ENCODE data around the gene NEK2. TPM values are rescaled to one million over a fixed set of nuclear protein-coding genes. Genes with fewer than 3 reads are reported as not detected.

NEK2 gene
- total RNA-seq, 1 donor from 2014 or later, result 28.0 TPM

DNA sequence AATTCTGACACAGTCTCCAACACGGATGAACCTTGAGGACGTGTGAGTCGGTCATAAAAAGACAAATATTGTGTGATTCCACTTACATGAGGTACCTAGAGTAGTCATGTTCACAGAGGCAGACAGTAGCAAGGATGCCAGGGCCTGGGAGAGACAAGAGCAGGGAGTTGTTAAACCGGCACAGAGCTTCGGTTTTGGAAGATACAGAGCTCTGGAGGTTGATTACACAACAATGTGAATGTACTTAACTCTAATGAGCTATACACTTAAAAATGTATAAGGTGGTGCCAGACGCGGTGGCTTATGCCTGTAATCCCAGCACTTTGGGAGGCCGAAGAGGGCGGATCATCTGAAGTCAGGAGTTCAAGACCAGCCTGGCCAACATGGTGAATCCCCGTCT, 37.8 kb upstream of the NEK2 start:
- no peak overlapping the region for H3K4me3 ChIP-seq (ENCODE audit: low read depth, low read length)
- no peak for DNase-seq (ENCODE audit: low read depth)
- TF ChIP-seq, protein P1, sequence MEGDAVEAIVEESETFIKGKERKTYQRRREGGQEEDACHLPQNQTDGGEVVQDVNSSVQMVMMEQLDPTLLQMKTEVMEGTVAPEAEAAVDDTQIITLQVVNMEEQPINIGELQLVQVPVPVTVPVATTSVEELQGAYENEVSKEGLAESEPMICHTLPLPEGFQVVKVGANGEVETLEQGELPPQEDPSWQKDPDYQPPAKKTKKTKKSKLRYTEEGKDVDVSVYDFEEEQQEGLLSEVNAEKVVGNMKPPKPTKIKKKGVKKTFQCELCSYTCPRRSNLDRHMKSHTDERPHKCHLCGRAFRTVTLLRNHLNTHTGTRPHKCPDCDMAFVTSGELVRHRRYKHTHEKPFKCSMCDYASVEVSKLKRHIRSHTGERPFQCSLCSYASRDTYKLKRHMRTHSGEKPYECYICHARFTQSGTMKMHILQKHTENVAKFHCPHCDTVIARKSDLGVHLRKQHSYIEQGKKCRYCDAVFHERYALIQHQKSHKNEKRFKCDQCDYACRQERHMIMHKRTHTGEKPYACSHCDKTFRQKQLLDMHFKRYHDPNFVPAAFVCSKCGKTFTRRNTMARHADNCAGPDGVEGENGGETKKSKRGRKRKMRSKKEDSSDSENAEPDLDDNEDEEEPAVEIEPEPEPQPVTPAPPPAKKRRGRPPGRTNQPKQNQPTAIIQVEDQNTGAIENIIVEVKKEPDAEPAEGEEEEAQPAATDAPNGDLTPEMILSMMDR (conservative IDR thresholded peaks at IDR 0.05; ENCODE audit: low read depth, low read length), result no peak

DNA sequence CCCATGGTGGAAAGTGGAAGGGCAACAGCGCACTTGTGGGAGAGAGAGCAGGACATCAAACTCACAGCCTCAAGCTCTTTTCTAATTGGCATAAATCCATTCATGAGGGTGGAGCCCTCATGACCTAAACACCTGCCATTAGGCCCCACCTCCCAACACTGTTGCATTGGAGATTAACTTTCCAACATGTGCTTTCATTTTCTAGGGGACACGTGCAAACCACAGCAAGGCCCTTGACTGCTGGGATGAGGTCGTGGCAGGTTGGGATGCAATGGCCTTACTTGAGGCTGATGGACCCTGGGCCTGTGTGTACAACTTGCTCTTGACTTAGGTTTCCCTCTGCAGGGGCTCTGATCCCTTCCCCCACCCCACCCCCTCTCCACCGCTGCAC, 35.9 kb upstream of the NEK2 start:
- no peak for DNase-seq (ENCODE audit: low read depth)
- no peak overlapping the region for H3K4me3 ChIP-seq (ENCODE audit: low read depth, low read length)
- TF ChIP-seq, protein P1 (conservative IDR thresholded peaks at IDR 0.05; ENCODE audit: low read depth, low read length), result no peak

DNA sequence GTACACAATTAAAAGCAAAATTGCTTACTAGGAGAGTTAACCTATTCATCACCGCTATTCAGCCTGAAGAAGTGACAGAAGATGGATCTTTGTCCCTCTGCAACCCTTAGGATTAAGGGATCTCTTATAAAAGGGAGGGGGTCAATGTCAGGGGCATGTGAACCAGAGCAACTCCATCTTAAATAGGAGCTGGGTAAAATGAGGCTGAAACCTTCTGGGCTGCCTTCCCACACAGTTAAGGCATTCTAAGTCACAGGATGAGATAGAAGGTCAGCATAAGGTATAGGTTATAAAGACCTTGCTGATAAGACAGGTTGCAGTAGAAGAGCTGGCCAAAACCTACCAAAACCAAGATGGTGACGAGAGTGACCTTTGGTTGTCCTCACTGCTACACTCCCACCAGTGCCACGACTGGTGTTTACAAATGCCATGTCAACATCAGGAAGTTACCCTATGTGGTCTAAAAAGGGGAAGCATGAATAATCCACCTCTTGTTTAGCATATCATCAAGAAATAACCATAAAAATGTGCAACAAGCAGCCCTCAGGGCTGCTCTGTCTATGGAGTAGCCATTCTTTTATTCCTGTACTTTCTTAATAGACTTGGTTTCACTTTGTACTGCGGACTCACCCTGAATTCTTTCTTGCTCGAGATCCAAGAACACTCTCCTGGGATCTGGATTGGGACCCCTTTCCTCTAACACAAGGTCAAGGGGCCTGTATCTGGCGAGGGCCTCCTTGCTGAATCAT, 35.3 kb upstream of the NEK2 start:
- no peak overlapping the region for H3K4me3 ChIP-seq (ENCODE audit: low read depth, low read length)
- TF ChIP-seq, protein P1 (conservative IDR thresholded peaks at IDR 0.05; ENCODE audit: low read depth, low read length), result no peak
- DNase-seq (ENCODE audit: low read depth), result no peak

DNA sequence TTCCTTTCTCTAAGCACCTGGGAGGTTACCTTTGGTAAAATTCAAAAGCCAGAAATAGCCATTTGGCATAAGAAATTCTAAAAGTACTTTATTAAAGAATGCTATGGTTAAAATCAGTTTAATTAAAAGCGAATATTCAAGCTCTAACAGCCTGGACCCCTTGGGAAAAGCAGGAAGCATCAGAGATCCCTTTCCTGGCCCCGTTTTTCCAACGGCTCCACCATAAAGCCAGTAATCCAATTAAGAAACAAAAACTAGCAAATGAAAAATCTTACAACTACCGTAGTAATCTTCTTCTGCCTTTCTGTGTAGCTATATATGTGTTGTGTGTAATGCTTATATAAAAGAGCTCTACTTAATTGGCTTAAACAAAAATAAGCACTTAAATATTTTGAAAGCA, 33.5 kb upstream of the NEK2 start:
- H3K4me3 ChIP-seq (ENCODE audit: low read depth, low read length), result no peak overlapping the region
- DNase-seq (ENCODE audit: low read depth), result no peak
- TF ChIP-seq, protein P1 (conservative IDR thresholded peaks at IDR 0.05; ENCODE audit: low read depth, low read length), result no peak

DNA sequence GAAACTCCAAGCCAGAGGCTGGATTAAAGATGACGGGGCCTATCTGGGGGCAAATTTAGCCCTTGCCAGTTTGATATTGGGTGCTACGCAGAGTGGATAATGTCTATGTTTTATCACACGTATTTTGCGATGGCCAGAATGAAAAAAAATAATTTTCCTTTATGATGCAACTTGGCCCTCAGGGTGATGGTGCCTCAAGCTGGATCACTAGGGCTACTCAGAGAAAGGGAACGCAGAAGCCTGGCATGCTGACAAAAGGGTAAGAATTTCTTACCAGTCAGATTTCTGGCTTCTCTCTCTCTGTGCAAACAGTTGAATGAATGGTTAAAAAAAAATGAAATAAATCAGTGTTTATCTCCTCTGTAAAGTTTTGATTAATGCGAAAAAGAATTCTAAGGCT, 32.6 kb upstream of the NEK2 start:
- no peak for DNase-seq (ENCODE audit: low read depth)
- TF ChIP-seq, protein P1 (conservative IDR thresholded peaks at IDR 0.05; ENCODE audit: low read depth, low read length), result no peak
- H3K4me3 ChIP-seq (ENCODE audit: low read depth, low read length), result no peak overlapping the region

DNA sequence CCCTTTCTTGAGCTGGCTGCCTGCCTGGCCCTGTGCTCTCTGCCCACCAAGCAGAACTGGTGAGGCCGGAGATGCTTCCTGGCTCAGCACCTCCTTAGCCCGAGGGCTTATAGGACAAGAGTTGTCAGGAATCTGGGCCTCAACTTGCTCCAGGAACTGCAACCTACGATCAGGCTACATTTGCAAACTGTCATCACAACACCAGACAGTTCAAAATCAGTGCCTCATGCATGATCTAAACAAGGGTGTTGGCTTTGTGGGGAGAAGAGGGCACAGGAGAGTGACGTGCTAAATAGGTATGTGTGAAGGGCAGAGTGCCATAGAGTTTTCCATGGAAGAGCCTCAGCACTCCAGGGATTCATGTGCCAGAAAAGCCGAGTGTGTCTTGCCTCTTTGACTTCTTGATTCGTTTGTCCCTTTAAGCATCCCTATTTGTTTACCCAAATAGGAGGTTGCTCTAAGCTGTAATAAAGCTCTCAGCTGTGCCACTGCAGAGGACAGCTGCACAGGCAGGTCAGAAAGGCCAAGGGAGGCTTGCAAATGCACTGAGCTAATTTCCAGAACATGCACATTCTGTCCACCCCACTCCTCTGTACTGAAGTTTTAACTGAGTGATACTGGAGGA, 30.2 kb upstream of the NEK2 start:
- DNase-seq (ENCODE audit: low read depth), result no peak
- TF ChIP-seq, protein P1 (conservative IDR thresholded peaks at IDR 0.05; ENCODE audit: low read depth, low read length), result no peak

DNA sequence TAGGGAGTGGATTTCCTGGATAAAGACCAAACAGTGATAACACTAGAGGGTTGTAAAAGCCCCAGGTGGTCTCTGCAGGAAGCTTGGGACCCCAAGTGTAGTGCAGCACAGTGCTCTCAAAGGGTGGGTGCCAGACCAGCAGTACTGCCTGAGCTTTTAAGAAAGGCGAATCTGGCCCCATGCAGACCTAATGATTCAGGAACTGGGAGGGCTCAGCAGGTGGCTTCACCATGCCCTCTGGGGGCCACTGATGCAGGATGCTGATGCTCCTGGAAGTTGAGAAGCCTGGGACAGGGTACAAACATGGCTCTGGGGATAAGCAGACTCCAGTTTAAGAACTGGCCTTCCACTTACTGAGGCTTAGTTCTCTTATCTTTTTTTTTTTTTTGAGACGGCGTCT, 29.1 kb upstream of the NEK2 start:
- no peak for DNase-seq (ENCODE audit: low read depth)
- no peak overlapping the region for H3K4me3 ChIP-seq (ENCODE audit: low read depth, low read length)
- TF ChIP-seq, protein P1 (conservative IDR thresholded peaks at IDR 0.05; ENCODE audit: low read depth, low read length), result no peak

More for the DNA sequence above, 30.2 kb upstream of the NEK2 start:
- H3K4me3 ChIP-seq (ENCODE audit: low read depth, low read length), result no peak overlapping the region
